Kidney capillary endothelial cell (primary cell): ENCODE results near the gene SGSM1.
A peak's percentile ranks its signal among the peaks of the same experiment; 100 is the strongest.

ENCODE experiments used
- DNase-seq: peaks from one replicate; pipeline ENCODE4 v3.0.0-alpha.2; 2018; ENCODE audit warnings: low spot score

Gene SGSM1

DNA sequence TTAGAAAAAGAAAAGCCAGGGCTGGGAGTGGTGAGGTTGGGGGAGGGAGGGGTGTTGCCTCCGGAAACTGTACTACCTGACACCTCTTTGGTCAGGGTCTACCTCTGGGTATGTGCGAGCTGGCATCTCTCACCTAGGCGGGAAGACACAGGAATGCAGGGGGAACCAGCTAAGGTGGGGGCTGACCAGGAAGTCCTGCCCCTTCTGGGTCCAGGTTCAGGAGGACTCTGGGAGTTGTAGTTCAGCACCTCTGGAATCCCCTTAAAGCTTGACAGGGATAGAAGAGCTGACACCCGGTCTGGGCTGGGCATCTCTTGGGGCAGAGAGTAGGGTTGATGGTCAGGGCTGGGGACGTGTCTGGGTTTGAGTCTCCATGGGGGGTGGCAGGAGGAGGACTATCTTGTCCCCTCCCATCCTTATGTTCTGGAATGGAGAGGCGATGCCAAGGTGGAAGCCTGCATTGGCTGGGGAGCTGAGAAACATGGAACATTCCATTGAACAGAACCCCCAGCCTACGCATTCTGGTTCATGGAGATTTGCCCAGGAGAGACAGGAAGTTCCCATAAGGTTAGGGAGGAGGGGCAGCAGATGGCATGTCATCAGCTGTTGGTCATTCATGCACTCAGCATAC, 144.4 kb downstream of the SGSM1 start:
- DNase-seq, result no peak

DNA sequence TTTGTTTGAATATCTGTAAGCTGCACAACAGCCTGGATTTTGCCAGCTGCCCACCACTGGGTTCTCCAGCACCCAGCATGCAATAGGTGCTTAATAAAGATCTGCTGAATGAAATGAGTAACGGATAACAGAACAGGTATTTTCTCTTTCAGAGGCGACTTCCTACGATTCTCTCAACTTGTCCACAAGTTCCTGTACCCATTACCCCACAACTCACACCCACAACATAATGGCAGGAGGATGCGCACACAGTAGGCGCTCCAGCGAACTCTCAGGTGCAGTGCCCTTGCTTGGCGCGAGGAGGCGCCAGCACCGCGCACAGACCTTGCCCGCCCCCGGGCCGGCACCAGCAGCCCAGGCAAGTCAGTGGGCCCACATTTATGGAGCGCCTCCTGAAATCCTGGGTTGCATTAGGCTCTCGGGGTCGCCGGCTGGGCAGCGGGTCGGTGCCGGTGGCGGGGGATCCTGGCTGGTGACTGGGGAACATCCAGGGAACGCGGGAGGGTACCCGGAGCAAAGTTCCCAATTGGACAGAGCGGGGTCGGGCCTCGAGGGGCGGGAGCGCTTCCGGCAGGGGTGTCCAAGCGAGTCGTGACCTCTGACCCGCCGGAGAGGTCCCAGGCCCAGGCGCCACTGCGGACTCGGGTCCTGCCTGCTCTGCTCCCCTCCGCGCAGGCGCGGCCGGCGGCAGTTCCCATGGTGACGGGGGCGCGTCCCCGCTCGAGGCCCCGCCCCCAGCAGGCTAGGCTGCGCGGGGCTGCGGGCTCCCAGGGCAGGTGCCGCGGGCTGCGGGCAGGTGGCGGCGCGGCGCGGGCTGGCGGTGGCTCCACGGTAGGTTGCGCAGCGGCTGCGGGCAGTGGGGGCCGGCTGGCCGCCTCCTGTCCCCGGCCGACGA, 146.2 kb downstream of the SGSM1 start, which contains the start of gene KIAA1671:
Gene KIAA1671 (plus strand): TSS at position 775 of the 895 bp plus-strand sequence. CDS start 75,284 bp downstream, outside the sequence.
- peak; percentile 82 for DNase-seq

- DNase-seq, result no peak
Observed at GRCh38 chr22:24952837-24953383, 146.9 kb downstream of the SGSM1 start.

- DNase-seq, result no peak
Observed at GRCh38 chr22:24953384-24954113, 147.5 kb downstream of the SGSM1 start.

GRCh38 chr22:24954114-24954463, 148.1 kb downstream of the SGSM1 start:
- no peak for DNase-seq

DNA sequence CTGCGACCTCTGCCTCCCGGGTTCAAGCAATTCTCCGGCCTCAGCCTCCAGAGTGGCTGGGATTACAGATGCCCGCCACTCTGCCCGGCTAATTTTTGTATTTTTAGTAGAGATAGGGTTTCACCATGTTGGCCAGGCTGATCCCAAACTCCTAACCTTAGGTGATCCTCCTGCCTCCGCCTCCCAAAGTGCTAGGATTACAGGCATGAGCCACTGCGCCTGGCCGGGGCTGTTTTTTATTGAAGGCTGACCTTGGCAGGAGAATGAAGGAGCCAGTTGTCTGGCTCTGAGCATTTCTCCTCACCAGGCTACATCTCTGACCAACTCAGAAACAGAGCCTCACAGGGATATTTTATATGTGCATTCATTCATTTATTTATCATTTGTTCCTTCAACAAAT, 148.8 kb downstream of the SGSM1 start:
- no peak for DNase-seq

GRCh38 chr22:24957043-24957442, 151.0 kb downstream of the SGSM1 start:
- no peak for DNase-seq

DNA sequence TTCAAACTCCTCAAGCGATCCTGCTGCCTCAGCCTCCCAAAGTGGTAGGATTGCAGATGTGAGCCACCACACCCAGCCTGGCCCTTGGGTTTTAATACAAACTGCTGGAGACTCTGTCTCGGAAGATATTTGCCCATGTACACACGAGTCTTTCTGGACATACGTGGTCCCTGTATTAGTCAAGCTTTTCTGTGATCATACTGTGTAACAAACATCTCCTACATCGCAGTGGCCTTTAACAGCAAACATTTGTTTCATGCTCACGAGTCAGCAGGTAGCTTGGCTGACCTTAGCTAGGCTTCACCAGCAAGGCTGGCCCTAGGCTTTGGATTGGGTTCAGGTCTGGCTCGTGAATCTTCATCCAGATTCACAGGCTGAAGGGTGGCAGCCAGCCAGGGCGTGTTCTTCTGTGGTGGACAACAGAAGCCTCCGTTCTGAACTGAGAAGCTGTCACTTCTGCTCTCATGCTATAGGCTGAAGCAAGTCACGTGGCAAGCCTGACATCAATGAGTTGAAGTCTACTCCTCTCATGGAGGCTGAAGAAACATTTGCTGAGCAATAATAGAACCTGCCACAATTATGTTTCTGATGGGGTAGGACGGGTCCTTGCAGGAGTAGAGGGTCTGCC, 155.3 kb downstream of the SGSM1 start:
- no peak for DNase-seq

- no peak for DNase-seq
Observed at GRCh38 chr22:24962094-24962493, 156.1 kb downstream of the SGSM1 start.

DNA sequence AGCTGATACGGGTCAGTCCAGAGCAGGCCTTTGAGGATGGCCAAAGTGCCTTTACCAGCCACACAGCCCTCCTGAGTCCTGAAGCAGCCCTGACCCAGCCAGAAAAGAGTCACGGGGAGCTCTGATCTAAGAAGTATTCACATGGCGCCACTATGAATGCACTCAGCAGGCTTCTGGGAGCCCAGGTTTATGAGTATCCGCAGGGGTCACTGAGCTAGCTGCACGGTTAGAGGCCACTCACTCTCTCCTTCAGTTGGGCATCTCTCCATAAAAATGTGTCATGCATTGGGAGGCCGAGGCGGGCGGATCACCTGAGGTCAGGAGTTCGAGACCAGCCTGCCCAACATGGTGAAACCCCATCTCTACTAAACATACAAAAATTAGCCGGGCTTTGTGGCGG, 156.8 kb downstream of the SGSM1 start:
- no peak for DNase-seq

GRCh38 chr22:24964441-24964840, 158.4 kb downstream of the SGSM1 start:
- DNase-seq, result no peak

DNA sequence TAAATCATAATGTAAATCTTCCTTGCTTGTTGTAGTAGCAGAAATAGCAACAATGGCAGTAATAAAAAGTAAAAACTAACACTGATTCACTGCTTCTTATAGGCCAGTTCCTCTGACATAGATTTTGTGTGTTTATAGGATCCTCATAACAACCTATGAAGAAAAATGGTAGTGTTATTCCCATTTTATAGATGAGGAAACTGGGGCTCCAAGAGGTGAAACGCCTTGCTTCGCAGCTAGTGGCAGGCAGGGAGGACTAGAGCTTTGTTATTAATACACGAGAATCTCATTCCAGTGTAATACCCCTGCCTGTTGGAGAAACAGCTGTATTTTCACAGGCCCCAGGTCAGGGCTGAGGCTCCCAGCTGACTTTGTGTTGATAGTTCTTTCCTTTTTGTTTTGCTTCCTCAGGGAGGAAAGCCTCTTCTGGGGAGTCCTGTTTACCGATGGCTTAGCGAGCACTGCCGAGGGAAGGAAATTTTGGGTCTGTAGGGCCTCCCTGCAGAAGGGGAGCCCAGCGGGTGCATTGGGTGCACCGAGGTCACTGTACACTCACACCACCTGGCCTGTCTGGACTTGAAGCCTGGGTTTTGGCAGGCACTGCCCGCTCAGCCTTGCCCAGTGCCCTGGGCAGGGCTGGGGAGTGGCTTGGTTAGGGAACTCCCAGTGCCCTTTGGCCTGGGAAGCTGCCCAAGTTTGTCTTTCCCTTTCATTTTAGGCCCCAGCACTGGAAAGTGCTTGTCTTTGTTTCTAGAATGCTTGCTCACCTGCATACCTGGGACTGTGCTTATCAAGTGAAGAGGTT, 160.0 kb downstream of the SGSM1 start:
- DNase-seq, result no peak

- DNase-seq, result no peak
Observed at GRCh38 chr22:24968066-24968561, 162.1 kb downstream of the SGSM1 start.

DNA sequence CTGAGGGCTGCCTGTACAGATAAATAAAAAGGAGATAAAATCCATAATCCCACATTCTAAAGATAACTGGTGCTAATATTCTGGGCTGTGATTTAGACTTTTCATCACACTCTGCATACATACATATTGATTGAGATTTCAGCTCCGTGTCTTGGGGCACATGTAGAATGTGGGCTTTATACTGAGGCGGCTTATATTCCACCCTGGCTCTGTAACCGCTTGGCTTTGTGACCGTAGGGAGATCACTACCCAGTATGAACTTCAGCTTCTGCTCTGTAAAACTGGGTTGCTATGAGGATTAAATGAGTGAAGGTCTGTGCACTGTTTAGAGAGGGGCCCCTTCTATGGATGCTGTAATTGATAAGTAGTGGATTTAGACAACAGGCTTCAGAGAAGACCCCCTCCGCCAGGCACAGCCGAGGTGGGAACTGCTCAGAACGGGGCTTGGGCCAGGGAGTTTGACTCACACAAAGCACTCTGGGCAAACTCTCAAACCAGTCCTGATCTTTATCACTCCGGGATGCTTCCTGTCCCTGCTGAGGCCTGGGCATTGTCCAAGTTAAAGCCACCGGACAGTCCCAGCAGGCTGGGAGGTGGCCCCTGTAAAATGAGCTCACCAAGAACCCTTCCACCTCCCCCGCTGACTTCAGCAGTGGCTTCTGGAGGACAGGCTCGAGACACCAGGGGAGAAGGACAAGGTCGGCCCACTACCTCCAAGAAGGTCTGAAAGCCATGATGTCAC, 163.7 kb downstream of the SGSM1 start:
- DNase-seq, result peak; percentile 85

DNA sequence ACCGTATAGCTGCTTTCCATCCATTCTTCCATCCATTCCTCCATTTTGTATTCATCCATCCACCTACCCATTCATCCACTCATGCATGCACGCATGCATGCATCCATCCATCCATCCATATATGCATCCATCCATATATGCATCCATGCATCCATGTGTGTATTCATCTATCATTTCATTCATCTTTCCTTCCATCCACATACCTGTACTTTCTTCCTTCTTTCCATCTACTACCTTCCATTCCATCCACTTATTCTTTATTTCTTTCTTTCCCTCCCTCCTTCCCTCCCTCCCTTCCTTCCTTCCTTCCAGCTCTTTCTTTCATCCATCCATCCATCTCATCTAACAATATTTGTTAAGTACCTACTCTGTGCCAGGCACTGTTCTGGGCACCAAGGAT, 166.4 kb downstream of the SGSM1 start:
- no peak for DNase-seq

DNA sequence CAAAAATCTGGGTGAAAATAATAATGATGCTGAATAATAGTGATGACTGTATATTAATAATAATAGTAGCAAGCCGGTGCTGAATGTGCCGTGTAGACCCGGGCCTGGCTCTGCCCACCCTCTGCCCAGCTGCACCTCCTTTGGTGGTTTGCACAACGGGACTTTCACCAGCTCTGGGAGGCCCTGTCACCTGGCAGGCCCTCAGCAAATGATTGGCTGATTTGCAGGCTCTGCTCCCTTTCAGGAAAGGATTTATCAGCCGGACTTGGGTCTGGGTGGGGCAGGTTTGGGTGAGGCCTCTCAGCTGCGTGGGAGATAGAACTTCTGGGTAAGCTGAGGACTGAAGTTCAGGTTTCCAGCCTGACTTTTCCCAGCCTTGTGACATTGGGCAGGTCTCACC, 167.9 kb downstream of the SGSM1 start:
- DNase-seq, result no peak

- DNase-seq, result no peak
Observed at GRCh38 chr22:24975125-24975640, 169.2 kb downstream of the SGSM1 start.

GRCh38 chr22:24975813-24976341, 169.9 kb downstream of the SGSM1 start:
- DNase-seq, result no peak

DNA sequence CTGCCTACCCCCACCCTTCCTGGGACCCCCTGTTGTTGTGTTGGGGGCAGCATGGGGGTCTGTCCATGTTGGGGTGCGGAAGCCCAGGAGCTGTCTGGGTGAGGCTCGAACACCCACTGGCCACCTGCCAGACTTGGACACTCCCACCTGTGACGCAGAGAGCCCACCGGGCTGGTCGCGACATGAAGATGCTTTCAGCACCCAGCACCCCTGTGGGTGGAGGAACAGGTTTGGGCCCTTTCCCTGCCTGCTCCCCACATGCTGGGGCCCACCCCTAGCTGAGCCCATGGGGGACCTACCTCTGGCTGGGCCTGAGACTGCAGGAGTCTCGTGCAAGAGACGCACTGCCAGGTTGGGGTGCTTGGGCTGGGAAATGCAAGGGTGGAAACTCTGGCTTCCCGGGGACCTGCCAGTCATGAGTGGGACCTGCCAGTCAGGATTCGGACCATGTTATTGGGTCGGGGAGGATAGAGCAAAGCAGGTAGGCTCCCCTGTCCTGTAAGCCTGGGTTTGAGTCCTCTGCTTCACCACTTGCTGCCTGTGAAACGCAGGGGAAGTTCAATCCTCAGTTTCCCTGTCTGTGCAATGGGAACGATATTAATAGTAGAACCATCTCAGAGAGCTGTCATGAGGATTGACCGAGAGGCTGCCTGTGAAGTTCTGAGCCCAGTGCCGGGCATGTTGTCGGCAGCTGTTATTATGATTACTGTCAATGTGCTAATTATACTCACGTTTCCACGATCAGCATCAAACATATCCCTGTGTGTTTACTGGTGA, 170.6 kb downstream of the SGSM1 start:
- DNase-seq, result no peak
